GM21528 (cell line): ENCODE results near the gene SYCE3.
"Not testable (repeated sequence)": the region's sequence is repeated elsewhere in the genome, so short reads cannot be mapped to it uniquely, and the experiment has no call there.

Source experiments
- ATAC-seq: cut with Tn5 transposase; IDR thresholded peaks from one replicate; pipeline ENCODE4 v1.9.1; 2021; ENCODE audit warnings: mild to moderate bottlenecking, moderate library complexity; ENCODE audit not compliant: unreplicated experiment, low FRiP score

The SYCE3 gene

GRCh38 chr22:50522806-50523438 lies 39.8 kb downstream of the SYCE3 start:
- ATAC-seq: no peak

DNA sequence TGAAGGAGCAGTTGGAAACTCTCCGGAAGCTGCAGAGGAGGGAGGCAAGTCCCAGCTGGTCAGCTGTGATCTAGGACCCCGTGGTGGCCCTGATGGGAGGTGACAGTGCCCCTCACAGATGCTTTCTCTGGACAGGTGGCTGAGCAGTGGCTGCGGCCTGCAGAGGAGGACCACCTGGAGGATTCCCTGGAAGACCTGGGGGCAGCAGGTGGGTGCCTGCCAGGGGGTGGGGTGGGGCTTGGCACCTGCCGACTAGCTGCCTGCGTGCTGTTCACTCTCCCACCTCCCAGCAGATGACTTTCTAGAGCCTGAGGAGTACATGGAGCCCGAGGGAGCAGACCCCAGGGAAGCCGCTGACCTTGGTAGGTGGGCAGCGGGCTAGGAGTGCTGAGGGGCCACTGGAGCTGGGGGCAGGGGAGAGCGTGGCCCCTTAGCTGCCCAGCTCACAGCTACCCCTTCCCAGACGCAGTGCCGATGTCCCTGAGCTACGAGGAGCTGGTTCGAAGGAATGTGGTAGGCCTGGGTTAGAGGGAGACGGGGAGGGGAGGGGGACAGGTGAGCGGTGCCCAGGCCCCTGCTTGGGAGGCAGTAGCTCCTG lies 40.4 kb downstream of the SYCE3 start:
- no peak for ATAC-seq

DNA sequence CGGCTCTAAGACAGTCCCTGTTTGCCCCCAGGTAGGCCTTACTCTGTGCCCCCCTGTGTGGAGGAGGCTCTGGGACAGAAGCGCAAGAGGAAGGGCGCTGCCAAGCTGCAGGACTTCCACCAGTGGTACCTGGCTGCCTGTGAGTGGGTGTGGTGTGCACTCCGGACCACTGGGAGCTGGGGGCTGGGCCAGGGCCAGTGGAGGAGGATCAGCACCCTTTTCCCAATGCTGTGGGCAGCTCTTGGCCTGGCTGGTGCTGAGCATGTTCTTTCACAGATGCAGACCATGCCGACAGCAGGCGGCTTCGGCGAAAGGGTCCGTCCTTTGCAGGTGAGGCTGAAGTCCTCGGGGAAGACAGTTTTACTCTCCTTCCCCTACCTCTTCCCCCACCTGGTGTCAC lies 41.0 kb downstream of the SYCE3 start:
- no peak for ATAC-seq

GRCh38 chr22:50520826-50521453 lies 41.8 kb downstream of the SYCE3 start:
- no peak for ATAC-seq

GRCh38 chr22:50520184-50520583 lies 42.5 kb downstream of the SYCE3 start:
- ATAC-seq: not testable (repeated sequence)

- ATAC-seq: no peak
These were observed 43.6 kb downstream of the SYCE3 start for GRCh38 chr22:50519151-50519550.

DNA sequence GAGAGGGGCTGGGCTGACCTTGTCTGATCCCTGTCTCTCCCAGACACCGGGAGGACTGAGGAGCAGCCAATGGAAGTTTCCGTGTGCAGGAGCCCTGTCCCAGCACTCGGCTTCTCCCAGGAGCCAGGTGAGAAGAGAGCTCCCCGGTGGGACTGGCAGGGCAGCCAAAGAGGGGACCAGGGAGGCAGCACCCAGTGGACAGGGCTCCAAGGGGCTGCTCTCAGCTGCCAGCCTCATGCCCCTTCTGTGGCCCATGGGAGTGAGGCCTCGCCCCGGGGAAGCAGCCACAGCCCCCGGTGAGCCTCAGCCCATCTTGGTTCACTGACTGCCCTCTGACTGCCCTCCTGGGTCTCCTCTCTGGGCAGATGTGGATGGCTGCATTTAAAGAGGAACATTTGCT lies 44.1 kb downstream of the SYCE3 start:
- ATAC-seq: no peak

- ATAC-seq: no peak
These were observed 45.0 kb downstream of the SYCE3 start for GRCh38 chr22:50517495-50518260.

DNA sequence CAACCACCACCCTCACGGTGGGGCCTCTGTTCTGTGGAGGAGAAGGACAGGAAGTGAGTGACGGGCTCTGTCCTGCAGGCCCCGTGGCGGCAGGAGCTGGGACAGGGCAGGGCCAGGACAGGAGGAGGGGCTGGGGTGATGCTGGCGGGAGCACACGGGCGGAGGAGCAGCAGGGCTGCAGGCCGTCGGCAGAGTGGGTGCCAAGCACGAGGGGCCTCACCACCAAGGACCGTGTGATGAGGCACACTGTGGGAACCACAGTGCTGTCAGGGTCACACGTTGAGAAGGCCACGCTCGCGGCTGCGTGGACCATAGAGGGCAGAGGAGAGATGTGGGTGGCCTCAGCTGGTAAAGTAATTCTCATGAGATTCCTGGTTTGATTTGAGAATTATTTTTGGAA lies 45.8 kb downstream of the SYCE3 start:
- ATAC-seq: no peak

DNA sequence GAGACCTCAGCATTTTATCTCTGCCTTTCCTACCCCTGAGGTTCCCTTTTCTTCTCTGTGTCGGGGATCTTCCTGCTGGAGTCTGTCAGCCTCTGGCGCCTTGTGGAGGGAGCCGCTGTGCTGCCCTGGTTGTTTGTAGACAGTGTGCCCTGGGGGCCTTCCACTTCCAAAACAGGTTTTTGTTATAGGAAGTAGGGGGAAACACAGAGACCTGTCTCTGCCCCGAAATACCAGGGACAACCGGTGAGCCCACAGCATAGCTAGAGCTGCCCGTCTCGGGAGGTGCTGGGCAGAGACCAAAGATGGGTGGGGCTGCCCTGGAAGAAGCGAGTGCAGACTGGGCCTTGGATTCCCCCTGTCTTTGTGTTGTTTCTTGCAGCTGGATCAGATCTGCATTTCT lies 46.7 kb downstream of the SYCE3 start:
- no peak for ATAC-seq

DNA sequence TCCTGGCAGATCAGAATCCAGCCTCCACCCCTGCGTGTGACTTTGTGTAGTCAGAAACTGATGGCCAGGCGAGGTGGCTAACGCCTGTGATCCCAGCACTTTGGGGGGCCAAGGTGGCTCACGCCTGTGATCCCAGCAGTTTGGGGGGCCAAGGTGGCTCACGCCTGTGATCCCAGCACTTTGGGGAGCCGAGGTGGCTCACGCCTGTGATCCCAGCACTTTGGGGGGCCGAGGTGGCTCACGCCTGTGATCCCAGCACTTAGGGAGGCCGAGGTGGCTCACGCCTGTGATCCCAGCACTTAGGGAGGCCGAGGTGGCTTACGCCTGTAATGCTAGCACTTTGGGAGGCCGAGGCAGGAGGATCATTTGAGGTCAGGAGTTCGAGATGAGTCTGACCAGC lies 49.5 kb downstream of the SYCE3 start:
- no peak for ATAC-seq

- no peak for ATAC-seq
These were observed 53.8 kb downstream of the SYCE3 start for GRCh38 chr22:50508897-50509296.

GRCh38 chr22:50507991-50508884 lies 54.5 kb downstream of the SYCE3 start, which contains the start of gene NCAPH2:
Gene NCAPH2 (plus strand): TSS chr22:50508224. CDS start chr22:50508338, 114 bp downstream.
- ATAC-seq: peak; percentile 68

DNA sequence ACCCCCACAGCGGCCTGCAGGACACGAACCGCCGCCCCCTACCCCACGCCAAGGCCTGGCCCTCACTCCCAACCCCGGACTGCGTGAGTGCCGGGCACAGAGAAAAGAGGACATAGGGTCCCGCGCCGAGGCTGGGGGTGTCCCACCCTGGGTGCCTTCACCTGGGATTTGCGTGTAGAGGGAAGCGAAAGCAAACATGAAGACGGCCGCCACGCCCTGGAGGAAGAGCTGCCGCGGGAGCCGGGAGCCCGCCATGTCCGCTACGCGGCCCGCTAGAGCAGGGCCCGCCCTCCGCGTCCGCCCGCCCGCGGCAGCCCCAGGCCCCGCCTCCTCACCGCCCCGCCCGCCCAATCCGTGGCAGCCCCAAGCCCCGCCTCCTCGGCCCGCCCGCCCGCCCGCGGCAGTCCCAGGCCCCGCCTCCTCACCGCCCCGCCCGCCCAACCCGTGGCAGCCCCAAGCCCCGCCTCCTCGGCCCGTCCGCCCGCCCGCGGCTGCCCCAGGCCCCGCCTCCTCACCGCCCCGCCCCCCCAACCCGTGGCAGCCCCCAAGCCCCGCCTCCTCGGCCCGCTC lies 55.2 kb downstream of the SYCE3 start, which contains the start of gene LMF2:
Gene LMF2 (minus strand): TSS at position 282 of the 570 bp plus-strand sequence. CDS start 27 bp downstream, at position 255.
- ATAC-seq: peak; percentile 46

DNA sequence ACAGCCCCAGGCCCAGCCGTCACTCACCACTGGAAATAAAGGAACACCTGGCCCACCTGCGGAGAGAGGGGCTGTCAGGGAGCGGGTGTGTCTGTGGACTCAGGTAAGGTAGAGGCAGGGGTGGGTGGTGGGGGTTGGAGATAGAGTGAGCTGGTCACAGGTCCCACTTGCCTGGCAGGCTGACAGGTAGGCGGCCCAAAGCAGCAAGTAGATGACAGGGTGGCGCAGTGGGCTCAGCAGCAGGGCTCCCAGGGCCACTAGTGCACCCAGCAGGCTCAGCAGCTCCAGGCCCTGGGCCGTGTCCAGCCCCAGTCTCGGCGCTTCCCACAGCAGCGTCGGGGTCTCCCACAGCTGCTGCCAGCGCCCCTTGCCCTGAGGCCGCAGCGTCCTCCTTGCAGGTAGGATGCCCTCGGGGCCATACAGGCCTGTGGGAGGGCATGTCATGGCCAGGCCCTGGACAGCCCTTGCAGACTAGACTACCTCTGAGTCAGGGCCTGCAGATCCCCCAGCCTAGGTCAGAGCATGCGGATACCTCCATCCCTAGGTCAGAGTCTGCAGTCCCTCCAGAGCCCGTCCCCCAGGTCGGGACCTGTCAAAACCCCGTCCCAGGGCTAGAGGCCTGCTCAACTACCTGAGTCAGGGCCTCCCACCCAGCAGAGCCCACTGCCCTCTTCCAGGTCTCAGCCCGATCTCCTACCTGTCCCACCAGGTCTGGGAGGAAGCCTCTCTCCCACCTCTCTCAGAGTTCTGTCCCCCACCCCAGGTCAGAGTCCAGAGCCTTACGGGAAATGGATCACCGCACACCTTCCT lies 55.9 kb downstream of the SYCE3 start:
- ATAC-seq: peak; percentile 26

GRCh38 chr22:50505776-50506610 lies 56.7 kb downstream of the SYCE3 start:
- ATAC-seq: no peak

GRCh38 chr22:50505276-50505775 lies 57.4 kb downstream of the SYCE3 start:
- no peak for ATAC-seq
